SK-N-MC (cell line): Measurements from ENCODE around the gene AFF2.

Experiments used
- EZH2 ChIP-seq: fragments of 200-600 bp; sonication (generic); IDR thresholded peaks from one replicate; pipeline ENCODE4 v1.6.1; 2017; ENCODE audit warnings: antibody characterized with exemption
- FOXP2 ChIP-seq: optimal IDR thresholded peaks from 2 replicates; pipeline ENCODE3; 2011; ENCODE audit warnings: mild to moderate bottlenecking, moderate library complexity; ENCODE audit not compliant: insufficient read depth; ENCODE audit errors: extremely low read length, control extremely low read depth
- POLR2AphosphoS5 ChIP-seq: IDR thresholded peaks from 2 replicates; pipeline ENCODE4 v1.6.1; 2012; ENCODE audit warnings: mild to moderate bottlenecking, low read depth, low read length, borderline replicate concordance

DNA sequence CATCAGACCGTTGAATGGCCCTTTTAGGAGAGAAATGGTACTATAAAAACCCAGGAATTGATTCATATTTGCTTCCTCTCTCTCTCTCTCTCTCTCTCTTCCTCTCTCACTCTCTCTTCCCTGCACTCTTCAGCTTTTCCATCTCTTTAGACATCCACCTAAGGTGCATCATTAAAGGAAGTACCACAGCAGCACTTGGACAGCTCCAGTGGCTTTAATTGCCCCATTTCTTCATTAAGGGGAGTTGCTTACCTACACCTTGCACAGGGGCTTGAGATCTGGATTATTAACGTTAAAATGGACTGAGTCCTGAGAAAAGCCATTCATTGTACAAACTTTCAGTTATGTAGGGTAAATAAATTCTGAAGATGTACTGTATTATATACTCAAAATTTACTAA, 323.6 kb downstream of the AFF2 start:
- TF ChIP-seq EZH2, result no peak
- no peak for TF ChIP-seq POLR2AphosphoS5
- no peak for TF ChIP-seq FOXP2
